H9 (cell line): Measurements from ENCODE around the gene GNAS. TPM values are rescaled to one million over a fixed set of nuclear protein-coding genes. Genes with fewer than 3 reads are reported as not detected.

Experiments used
- DNase-seq: peaks from one replicate; pipeline ENCODE4 v3.0.0-alpha.2; 2017
- H2AFZ ChIP-seq: one replicate; pipeline ENCODE4 v1.6.1; 2013; ENCODE audit warnings: mild to moderate bottlenecking, low read length, control low read depth, moderate library complexity
- H2AK5ac ChIP-seq: 2 replicates; pipeline ENCODE4 v1.6.1; 2013; ENCODE audit warnings: low read length, control low read depth, mixed read lengths; ENCODE audit not compliant: insufficient read length
- H2BK120ac ChIP-seq: one replicate; pipeline ENCODE4 v1.6.1; 2013; ENCODE audit warnings: low read depth, mild to moderate bottlenecking, low read length, control low read depth, inconsistent platforms; ENCODE audit not compliant: poor library complexity, severe bottlenecking
- H2BK12ac ChIP-seq: 2 replicates; pipeline ENCODE4 v1.6.1; 2013; ENCODE audit warnings: low read length, control low read depth, mixed read lengths, low read depth; ENCODE audit not compliant: insufficient read length
- H2BK15ac ChIP-seq: 2 replicates; pipeline ENCODE4 v1.6.1; 2013; ENCODE audit warnings: low read depth, low read length, control low read depth
- H2BK20ac ChIP-seq: one replicate; pipeline ENCODE4 v1.6.1; 2013; ENCODE audit warnings: low read depth, mild to moderate bottlenecking, low read length, control low read depth, inconsistent platforms; ENCODE audit not compliant: poor library complexity, severe bottlenecking
- H2BK5ac ChIP-seq: 2 replicates; pipeline ENCODE4 v1.6.1; 2013; ENCODE audit warnings: low read length, control low read depth, mixed read lengths; ENCODE audit not compliant: insufficient read length
- H3K14ac ChIP-seq: 2 replicates; pipeline ENCODE4 v1.6.1; 2013; ENCODE audit warnings: low read length, control low read depth; ENCODE audit not compliant: insufficient read depth
- H3K18ac ChIP-seq: 2 replicates; pipeline ENCODE4 v1.6.1; 2013; ENCODE audit warnings: low read depth, mild to moderate bottlenecking, mixed read lengths, low read length, control low read depth; ENCODE audit not compliant: insufficient read length
- H3K23ac ChIP-seq: 2 replicates; pipeline ENCODE4 v1.6.1; 2013; ENCODE audit warnings: low read length, control low read depth, mixed read lengths, low read depth; ENCODE audit not compliant: insufficient read length
- H3K23me2 ChIP-seq: 2 replicates; pipeline ENCODE4 v1.6.1; 2013; ENCODE audit warnings: low read depth, mild to moderate bottlenecking, mixed read lengths, low read length, control low read depth; ENCODE audit not compliant: insufficient read length, poor library complexity, severe bottlenecking
- H3K27ac ChIP-seq: 2 replicates; pipeline ENCODE4 v1.5.1; 2013; ENCODE audit warnings: low read length, control low read depth, mixed read lengths, low read depth; ENCODE audit not compliant: insufficient read length
- H3K27me3 ChIP-seq: 2 replicates; pipeline ENCODE4 v1.6.1; 2013; ENCODE audit warnings: low read length, control low read depth, inconsistent platforms; ENCODE audit not compliant: insufficient read depth
- H3K4ac ChIP-seq: 2 replicates; pipeline ENCODE4 v1.6.1; 2013; ENCODE audit warnings: low read depth, mild to moderate bottlenecking, control low read depth, inconsistent platforms, low read length, moderate library complexity
- H3K4me1 ChIP-seq: 2 replicates; pipeline ENCODE4 v1.6.1; 2013; ENCODE audit warnings: low read length, control low read depth, inconsistent platforms; ENCODE audit not compliant: insufficient read depth
- H3K4me2 ChIP-seq: 2 replicates; pipeline ENCODE4 v1.6.1; 2013; ENCODE audit warnings: low read length, control low read depth, mixed read lengths; ENCODE audit not compliant: insufficient read length, insufficient read depth
- H3K56ac ChIP-seq: 2 replicates; pipeline ENCODE4 v1.6.1; 2013; ENCODE audit warnings: low read depth, mild to moderate bottlenecking, mixed read lengths, low read length, control low read depth; ENCODE audit not compliant: insufficient read length
- H3K79me1 ChIP-seq: 2 replicates; pipeline ENCODE4 v1.6.1; 2013; ENCODE audit warnings: low read depth, mild to moderate bottlenecking, moderate library complexity, low read length, control low read depth, inconsistent platforms; ENCODE audit not compliant: insufficient read depth, poor library complexity, severe bottlenecking
- H3K79me2 ChIP-seq: 2 replicates; pipeline ENCODE4 v1.6.1; 2013; ENCODE audit warnings: low read length, control low read depth, inconsistent platforms; ENCODE audit not compliant: insufficient read depth
- H3K9ac ChIP-seq: 2 replicates; pipeline ENCODE4 v1.6.1; 2013; ENCODE audit warnings: low read length, control low read depth, mixed read lengths; ENCODE audit not compliant: insufficient read length; ENCODE audit errors: extremely low read depth
- H3K9me3 ChIP-seq: one replicate; pipeline ENCODE4 v1.6.1; 2013; ENCODE audit warnings: low read depth, low read length, inconsistent platforms; ENCODE audit not compliant: control insufficient read depth
- H3T11ph ChIP-seq: one replicate; pipeline ENCODE4 v1.6.1; 2013; ENCODE audit warnings: mild to moderate bottlenecking, low read length, control low read depth, inconsistent platforms
- H4K20me1 ChIP-seq: one replicate; pipeline ENCODE4 v1.6.1; 2013; ENCODE audit not compliant: control insufficient read depth, insufficient read length, insufficient read depth
- H4K5ac ChIP-seq: 2 replicates; pipeline ENCODE4 v1.6.1; 2013; ENCODE audit warnings: low read depth, mild to moderate bottlenecking, mixed read lengths, low read length, control low read depth; ENCODE audit not compliant: insufficient read length
- H4K8ac ChIP-seq: replicated peaks from 2 replicates; pipeline ENCODE4 v1.6.1; 2013; ENCODE audit warnings: low read length, control low read depth, mixed read lengths, low read depth; ENCODE audit not compliant: insufficient read length
- H4K91ac ChIP-seq: 2 replicates; pipeline ENCODE4 v1.6.1; 2013; ENCODE audit warnings: low read depth, mild to moderate bottlenecking, moderate library complexity, mixed read lengths, low read length, control low read depth; ENCODE audit not compliant: insufficient read length
- H3K27ac Mint-ChIP-seq, 3 experiments: 2 replicates in 2 of 3; 3 replicates in 1 of 3; pipeline ENCODE4 v1.8.0; 2020 to 2021; ENCODE audit warnings: mixed read lengths in 3 of 3, mild to moderate bottlenecking in 1 of 3, moderate library complexity in 1 of 3
- H3K27me3 Mint-ChIP-seq: 2 replicates; pipeline ENCODE4 v1.8.0; 2021; ENCODE audit warnings: low read depth, mild to moderate bottlenecking, moderate library complexity, mixed read lengths
- H3K36me3 Mint-ChIP-seq, 3 experiments: 2 replicates in 2 of 3; 3 replicates in 1 of 3; pipeline ENCODE4 v1.8.0; 2020 to 2021; ENCODE audit warnings: low read depth in 3 of 3, mixed read lengths in 3 of 3; ENCODE audit not compliant: insufficient read depth in 1 of 3
- H3K4me1 Mint-ChIP-seq, 2 experiments: 2 replicates each; pipeline ENCODE4 v1.8.0; 2020; ENCODE audit warnings: mixed read lengths in 2 of 2
- H3K4me3 Mint-ChIP-seq, 2 experiments: 2 replicates in 1 of 2; 3 replicates in 1 of 2; pipeline ENCODE4 v1.8.0; 2020 to 2021; ENCODE audit warnings: mild to moderate bottlenecking in 2 of 2, mixed read lengths in 2 of 2, moderate library complexity in 1 of 2
- H3K9me3 Mint-ChIP-seq, 2 experiments: 2 replicates in 1 of 2; 3 replicates in 1 of 2; pipeline ENCODE4 v1.8.0; 2020; ENCODE audit warnings: mild to moderate bottlenecking in 2 of 2, mixed read lengths in 2 of 2, moderate library complexity in 1 of 2
- total RNA-seq: library from RNA; stranded (reverse); gene quantifications from 2 replicates; pipeline ENCODE4 v1.2.1, GENCODE V29; 2021
- TF ChIP-seq, protein P1 (sequence below): fragments of 200-600 bp; sonication (generic); conservative IDR thresholded peaks from 3 replicates; pipeline ENCODE4 v1.8.0; 2021; ENCODE audit warnings: antibody characterized with exemption, mild to moderate bottlenecking

Gene GNAS
- total RNA-seq, 1 experiment from 2014 or later, result 920 TPM

DNA sequence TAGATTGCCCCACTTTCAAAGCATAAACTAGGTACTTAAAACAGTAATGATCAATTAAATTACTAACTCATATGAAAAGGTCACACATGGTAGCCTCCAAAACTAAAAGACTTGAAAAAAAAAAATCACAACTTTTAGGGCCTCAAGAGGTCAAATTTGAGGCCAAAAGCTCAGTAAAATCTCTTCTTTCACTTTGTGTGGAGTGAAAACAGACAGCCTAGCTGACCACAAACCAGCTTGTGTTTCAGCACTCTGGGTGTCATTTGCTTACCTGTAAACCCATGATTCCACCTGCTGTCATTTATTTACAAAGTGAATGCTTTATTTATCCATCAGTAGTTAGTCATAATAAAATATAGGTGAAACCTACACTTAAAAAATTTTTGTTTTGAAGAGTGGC is 34.0 kb downstream of the GNAS start:
- Mint-ChIP-seq H3K27me3 (no peaks in the 10 kb centered on the region; the same call in 1 of the 2 replicates), H3K36me3 (peaks cover 4 to 33% (median 16%) of the 10 kb centered on the region in 3 experiments; a peak in 6 of 7 replicates), H3K4me3 (no peak overlapping the region), H3K9me3 (peaks cover 2 to 7% of the 10 kb centered on the region in 2 experiments; a peak in 3 of 5 replicates), H3K27ac (no peak overlapping the region), H3K4me1 (peaks cover 29 to 30% of the 10 kb centered on the region in 2 experiments)
- TF ChIP-seq, protein P1, sequence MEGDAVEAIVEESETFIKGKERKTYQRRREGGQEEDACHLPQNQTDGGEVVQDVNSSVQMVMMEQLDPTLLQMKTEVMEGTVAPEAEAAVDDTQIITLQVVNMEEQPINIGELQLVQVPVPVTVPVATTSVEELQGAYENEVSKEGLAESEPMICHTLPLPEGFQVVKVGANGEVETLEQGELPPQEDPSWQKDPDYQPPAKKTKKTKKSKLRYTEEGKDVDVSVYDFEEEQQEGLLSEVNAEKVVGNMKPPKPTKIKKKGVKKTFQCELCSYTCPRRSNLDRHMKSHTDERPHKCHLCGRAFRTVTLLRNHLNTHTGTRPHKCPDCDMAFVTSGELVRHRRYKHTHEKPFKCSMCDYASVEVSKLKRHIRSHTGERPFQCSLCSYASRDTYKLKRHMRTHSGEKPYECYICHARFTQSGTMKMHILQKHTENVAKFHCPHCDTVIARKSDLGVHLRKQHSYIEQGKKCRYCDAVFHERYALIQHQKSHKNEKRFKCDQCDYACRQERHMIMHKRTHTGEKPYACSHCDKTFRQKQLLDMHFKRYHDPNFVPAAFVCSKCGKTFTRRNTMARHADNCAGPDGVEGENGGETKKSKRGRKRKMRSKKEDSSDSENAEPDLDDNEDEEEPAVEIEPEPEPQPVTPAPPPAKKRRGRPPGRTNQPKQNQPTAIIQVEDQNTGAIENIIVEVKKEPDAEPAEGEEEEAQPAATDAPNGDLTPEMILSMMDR, result no peak
- Histone ChIP-seq H3K4me1 (peaks cover 5% of the 10 kb centered on the region; the same call in 1 of the 2 replicates), H3K79me2 (no peaks in the 10 kb centered on the region), H3K79me1 (no peaks in the 10 kb centered on the region), H3K14ac (no peak overlapping the region), H2BK120ac (no peak overlapping the region), H3K4me2 (no peak overlapping the region), H4K5ac (no peak overlapping the region), H4K8ac (no peak overlapping the region), H3K27ac (no peak overlapping the region), H3K9me3 (no peaks in the 10 kb centered on the region), H2AK5ac (no peak overlapping the region), H2AFZ (no peak overlapping the region), H3T11ph (no peak overlapping the region), H3K23me2 (peaks cover 6% of the 10 kb centered on the region), H4K20me1 (no peaks in the 10 kb centered on the region), H3K18ac (no peak overlapping the region), H2BK5ac (no peak overlapping the region), H2BK20ac (no peak overlapping the region), H3K4ac (no peak overlapping the region), H2BK12ac (no peak overlapping the region), H2BK15ac (no peak overlapping the region), H3K23ac (no peak overlapping the region), H3K9ac (no peak overlapping the region), H3K27me3 (no peaks in the 10 kb centered on the region; the same call in 1 of the 2 replicates), H4K91ac (no peak overlapping the region), H3K56ac (no peak overlapping the region)
- DNase-seq, result no peak
